Right lung (tissue), 5 donors: ENCODE results near the gene JAG2. TPM values are rescaled to one million over a fixed set of nuclear protein-coding genes. Genes with fewer than 3 reads are reported as not detected.

Experiments
- DNase-seq, 2 donors: peaks; one replicate each; pipeline ENCODE4 v3.0.0-alpha.2; 2013
- polyA plus RNA-seq, 5 donors: library from polyadenylated mRNA; unstranded; fragments of 120-200 nt; gene quantifications; one replicate each; pipeline versions ENCODE4 v1.2.1 to v1.2.3, GENCODE V29; 2013; ENCODE audit warnings: inconsistent platforms in 1 of 5, low replicate concordance in 1 of 5; ENCODE audit not compliant: insufficient read length in 5 of 5, insufficient read depth in 1 of 5

The JAG2 gene
- polyA plus RNA-seq, 5 donors = 10.2 to 20.0 (median 11.2) TPM

GRCh38 chr14:105204206-105204930 lies 35.8 kb upstream of the JAG2 start:
- no peak for DNase-seq

- DNase-seq = no peak
Measured at GRCh38 chr14:105203701-105204100, 35.1 kb upstream of the JAG2 start.

- DNase-seq = peak in 1 of 2 donors; percentile 59
Measured at GRCh38 chr14:105203057-105203531, 34.5 kb upstream of the JAG2 start.

GRCh38 chr14:105201925-105202513 lies 33.4 kb upstream of the JAG2 start:
- no peak for DNase-seq

- DNase-seq = no peak
Measured at GRCh38 chr14:105201156-105201924, 32.8 kb upstream of the JAG2 start.

GRCh38 chr14:105200641-105201040 lies 32.1 kb upstream of the JAG2 start:
- no peak for DNase-seq

GRCh38 chr14:105200074-105200473 lies 31.5 kb upstream of the JAG2 start:
- no peak for DNase-seq

- no peak for DNase-seq
Measured at GRCh38 chr14:105199093-105199492, 30.5 kb upstream of the JAG2 start.

GRCh38 chr14:105198588-105198987 lies 30.0 kb upstream of the JAG2 start:
- no peak for DNase-seq

- peak in 1 of 2 donors; percentile 31 for DNase-seq
Measured at GRCh38 chr14:105197211-105197641, 28.6 kb upstream of the JAG2 start.

- DNase-seq = peak in 1 of 2 donors; percentile 31
Measured at GRCh38 chr14:105196265-105196960, 27.8 kb upstream of the JAG2 start.

GRCh38 chr14:105195522-105196264 lies 27.1 kb upstream of the JAG2 start:
- DNase-seq = no peak

GRCh38 chr14:105195051-105195450 lies 26.5 kb upstream of the JAG2 start:
- no peak for DNase-seq

- DNase-seq = no peak
Measured at GRCh38 chr14:105193916-105194782, 25.6 kb upstream of the JAG2 start.

- DNase-seq = no peak
Measured at GRCh38 chr14:105192866-105193731, 24.5 kb upstream of the JAG2 start.

GRCh38 chr14:105187935-105188524 lies 19.5 kb upstream of the JAG2 start:
- DNase-seq = no peak

GRCh38 chr14:105187116-105187515 lies 18.5 kb upstream of the JAG2 start:
- DNase-seq = no peak

- DNase-seq = no peak
Measured at GRCh38 chr14:105185973-105186372, 17.4 kb upstream of the JAG2 start.

GRCh38 chr14:105185001-105185400 lies 16.4 kb upstream of the JAG2 start:
- no peak for DNase-seq
